CD4-positive, alpha-beta T cell treated with Interleukin-4 for 4 hours (primary cell): ENCODE measurements around the gene DLX3.

Experiments
- DNase-seq: peaks from one replicate; pipeline ENCODE4 v3.0.0-alpha.2; 2020

The DLX3 gene

DNA sequence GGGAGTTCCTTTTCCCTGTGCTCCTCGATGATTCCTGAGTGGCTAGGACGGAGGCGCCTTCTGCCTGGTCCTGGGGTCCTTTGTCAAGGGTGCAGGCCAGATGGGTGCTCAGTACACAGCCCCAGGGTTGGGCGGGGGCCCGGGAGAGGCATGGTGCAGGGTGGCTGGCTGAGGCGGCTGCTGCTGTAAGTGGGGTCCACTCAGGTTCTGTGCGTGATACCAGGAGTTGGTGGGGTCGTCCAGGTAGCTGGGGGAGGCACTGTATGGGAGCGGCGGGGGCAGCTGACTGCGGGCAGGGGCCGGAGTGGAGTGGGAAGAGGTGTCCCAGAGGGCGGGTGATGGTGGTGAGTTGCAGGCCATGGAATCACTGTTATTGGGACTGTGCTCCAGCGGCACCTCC lies 3.6 kb downstream of the DLX3 start:
- DNase-seq = no peak

DNA sequence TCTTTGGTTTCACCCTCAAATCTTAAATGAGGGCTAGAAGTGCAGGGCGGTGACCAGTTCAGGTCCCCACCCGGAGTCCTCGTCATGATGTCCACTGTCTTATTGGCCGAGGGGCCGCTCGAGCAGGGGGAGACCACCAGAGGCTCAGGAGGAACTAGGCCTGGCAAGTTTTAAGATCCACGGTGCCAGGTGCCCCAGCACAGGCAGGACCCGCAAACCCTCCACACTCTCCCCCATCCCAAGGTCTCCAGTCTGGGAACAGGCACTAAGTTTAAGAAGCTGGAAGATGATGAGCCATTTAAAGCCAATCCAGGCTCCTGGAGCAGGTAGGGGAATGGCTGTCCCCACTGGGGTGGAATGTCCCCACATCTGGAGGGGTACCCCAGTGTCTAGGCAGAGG lies 4.1 kb downstream of the DLX3 start:
- DNase-seq = no peak

DNA sequence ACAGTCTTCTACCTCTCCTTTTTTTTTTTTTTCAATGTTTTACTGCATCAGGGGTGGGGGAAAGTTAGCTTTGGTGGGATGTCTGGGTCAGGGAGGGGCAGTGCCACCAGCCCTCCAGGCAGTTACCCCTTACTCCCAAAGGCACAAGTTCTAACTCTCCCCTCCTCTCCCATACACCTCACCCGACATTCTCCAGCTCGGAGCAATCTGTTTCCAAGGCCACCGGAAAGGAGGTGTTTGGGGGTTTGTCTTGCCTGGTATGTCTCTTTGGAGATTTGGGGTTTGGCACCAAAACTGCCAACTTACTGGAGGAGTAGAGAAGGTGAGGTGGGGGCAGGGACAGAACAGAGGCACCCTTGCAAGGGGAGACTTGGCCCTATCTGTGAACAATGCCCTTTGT lies 4.7 kb downstream of the DLX3 start:
- no peak for DNase-seq

GRCh38 chr17:49989518-49989880 lies 5.5 kb downstream of the DLX3 start:
- no peak for DNase-seq

GRCh38 chr17:49987681-49988441 lies 7.2 kb downstream of the DLX3 start:
- no peak for DNase-seq

- no peak for DNase-seq
Observed at GRCh38 chr17:49987290-49987585, 7.8 kb downstream of the DLX3 start.

DNA sequence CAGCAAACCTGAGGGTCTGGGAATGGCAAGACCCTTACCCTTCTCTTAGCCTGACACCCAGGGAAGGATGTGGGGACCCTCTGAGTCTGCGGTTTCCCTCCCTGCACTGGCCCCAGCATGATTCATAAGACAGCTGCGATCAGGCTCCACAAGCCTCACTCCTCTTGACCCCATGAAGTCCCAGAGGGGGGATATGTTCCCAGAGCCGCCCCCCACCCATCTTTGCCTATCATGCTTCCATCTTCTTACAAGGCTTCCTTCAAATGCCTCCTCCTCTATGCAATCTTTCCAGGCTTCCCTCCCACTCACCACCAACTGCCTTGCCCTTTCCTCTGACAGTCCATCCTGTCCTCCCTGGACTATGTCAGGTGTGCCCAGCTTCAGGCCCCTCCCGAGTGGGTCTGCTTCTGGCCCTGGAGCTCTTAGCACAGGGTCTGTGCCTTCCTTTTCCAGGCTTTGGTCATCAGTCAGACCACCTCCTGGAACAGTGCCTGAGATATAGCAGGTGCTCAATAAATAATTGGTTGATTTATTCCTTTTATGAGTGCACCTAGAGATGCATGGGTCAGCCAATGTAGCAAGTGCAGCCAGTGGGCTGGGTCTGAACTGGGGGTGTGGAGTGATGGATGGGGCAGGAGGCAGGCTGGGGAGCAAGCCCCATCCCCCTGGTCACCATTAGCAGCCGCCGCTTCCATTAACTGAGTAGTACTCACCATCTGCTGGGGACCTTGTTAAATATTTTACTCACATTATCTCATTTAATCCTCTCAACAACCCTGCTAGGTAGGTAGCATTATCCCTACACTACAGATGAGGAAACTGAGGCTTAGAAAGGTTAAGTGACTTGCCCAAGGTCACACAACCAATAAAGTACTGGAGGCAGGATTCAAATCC lies 8.4 kb downstream of the DLX3 start:
- DNase-seq = no peak

- DNase-seq = no peak
Observed at GRCh38 chr17:49985310-49985990, 9.6 kb downstream of the DLX3 start.

DNA sequence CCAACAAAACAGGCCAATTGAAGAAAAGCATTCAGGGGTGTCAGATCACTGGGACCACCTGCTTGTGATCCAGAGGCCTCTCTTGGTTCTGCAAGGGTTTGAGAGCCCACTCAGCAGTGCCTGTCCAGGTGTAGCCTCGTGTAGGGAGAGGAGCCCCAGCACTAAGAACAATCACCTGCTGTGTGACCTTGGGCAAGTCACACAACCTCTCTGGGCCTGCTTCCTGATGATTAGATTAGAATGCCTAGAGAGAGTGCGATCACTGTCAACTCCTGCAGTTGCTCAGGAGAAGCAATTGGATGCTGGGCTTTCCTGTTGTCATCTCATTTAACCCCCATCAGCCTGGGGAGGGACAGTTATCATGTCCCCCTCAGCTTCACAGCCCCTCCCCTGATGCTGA lies 10.2 kb downstream of the DLX3 start:
- DNase-seq = no peak

GRCh38 chr17:49984283-49984682 lies 10.7 kb downstream of the DLX3 start:
- no peak for DNase-seq

DNA sequence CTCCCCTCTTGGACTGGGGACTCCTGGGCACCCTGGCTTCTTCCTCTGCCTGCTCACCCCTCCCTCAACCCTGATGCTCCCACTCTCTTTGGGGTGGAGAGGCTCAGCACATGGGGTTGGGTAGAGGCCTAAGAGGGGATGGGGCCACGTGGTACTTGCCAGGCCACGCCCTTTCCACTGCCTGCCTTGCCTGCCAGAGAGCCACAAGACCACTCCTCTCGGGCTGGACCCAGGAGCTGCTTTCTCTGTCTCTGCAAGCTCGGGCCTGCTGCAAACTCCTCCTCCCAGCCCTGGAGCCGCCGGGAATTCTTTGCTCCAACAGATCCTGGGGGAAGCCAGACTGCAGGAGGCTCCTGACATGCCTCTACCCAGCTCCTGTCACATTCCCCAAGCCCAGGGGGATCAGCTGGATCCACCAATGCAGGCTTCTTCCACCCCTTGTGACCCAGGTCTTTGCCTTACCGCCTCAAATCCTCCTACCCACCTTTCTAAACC lies 14.3 kb downstream of the DLX3 start:
- no peak for DNase-seq

GRCh38 chr17:49979748-49980479 lies 15.1 kb downstream of the DLX3 start:
- DNase-seq = no peak

GRCh38 chr17:49978501-49978900 lies 16.5 kb downstream of the DLX3 start:
- no peak for DNase-seq

- no peak for DNase-seq
Observed at GRCh38 chr17:49977463-49978389, 17.3 kb downstream of the DLX3 start.

DNA sequence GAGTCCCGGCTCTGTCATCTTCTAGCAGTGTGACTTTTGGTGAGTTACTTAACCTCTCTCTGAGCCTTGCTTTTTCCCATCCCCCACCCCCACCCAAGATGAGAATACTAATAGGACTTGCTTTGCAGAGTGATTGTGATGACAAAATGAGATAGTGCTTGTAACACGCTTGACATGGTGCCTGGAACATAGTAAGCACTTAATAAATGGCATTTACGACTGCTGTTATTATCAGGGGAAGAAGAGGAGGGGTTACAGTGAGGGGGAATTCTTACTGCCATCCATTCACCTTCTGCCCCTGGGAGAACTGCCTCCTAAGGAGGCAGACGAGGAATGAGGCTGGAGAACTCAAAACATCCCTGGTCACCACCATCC lies 18.2 kb downstream of the DLX3 start:
- DNase-seq = no peak

DNA sequence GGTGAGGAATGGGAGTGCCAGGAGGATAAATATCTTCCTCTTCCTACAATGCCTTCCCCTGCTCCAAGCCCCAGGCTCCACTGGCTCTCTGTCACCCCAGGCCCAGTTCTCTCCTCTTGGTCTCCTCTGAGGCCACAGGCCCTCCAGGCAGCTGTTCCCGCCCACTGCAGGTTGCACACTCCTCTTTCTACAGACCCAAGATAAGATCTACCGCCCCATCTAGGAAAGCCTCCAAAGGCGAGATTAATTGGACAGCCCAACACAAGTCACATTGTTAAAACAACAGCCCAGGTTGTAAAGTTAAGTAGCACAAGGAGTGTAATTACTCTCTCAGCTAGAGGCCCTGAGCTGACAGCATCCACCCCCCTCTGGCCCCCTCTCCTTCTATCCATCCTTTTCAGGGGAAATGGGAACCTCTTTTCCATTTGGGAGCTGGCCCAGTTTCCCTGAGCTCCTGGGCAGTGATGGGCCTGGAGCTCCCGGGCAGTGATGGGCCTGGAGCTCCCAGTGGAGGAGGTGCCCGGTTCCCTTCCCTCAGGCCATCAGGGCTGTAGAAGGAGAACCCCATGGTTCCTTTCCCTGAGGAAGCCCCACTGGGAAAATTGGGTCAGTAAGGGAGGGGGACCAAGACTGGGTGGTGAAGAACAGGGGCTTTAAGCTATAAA lies 18.7 kb downstream of the DLX3 start:
- no peak for DNase-seq

- no peak for DNase-seq
Observed at GRCh38 chr17:49975531-49975930, 19.5 kb downstream of the DLX3 start.

- no peak for DNase-seq
Observed at GRCh38 chr17:49973271-49973615, 21.8 kb downstream of the DLX3 start.

DNA sequence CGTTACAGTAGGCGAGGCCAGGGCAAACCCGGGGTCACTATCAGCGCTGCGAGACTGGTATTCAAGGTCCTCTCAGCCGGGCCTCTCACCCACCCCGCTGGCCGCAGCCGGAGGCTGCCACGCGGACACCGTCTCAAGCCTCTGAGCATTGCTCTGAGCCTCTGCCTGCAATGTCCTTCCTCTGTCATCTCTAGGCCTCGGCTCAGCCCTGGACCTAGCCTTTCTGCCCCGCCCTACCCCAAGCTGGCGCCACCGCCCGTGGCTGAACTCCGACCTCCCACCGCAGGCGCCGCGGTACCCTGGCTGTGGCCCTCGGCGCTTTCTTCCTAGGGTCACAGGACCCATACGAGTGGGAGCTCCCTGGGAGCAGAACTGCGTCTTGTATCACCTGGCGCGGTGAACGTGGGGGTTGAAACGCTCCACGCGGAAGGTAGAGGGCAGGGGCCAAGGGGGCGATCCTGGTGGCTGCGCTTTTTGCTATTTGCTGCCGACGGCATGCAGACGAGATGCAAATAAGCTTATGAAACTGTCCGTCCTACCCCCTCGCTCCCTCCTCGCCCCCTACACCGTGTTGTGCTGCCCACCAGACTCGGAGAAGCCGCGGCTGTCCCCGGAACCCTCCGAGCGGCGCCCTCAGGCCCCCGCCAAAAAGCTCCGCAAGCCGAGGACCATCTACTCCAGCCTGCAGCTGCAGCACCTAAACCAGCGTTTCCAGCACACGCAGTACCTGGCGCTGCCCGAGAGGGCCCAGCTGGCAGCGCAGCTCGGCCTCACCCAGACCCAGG lies 22.3 kb downstream of the DLX3 start:
- no peak for DNase-seq

- no peak for DNase-seq
Observed at GRCh38 chr17:49971848-49972485, 23.1 kb downstream of the DLX3 start.
